ENCODE measurements around the gene ADCYAP1.

ADCYAP1 gene

GRCh38 chr18:908758-909724, 4.4 kb downstream of the ADCYAP1 start:
- DNase-seq (ENCODE audit: low read depth): no peak
- H3K4me3 ChIP-seq (ENCODE audit: control insufficient read depth, low read depth, low read length): peak overlapping the region; percentile 13

GRCh38 chr18:910247-910646, 5.6 kb downstream of the ADCYAP1 start:
- H3K4me3 ChIP-seq (ENCODE audit: control insufficient read depth, low read depth, low read length): no peak overlapping the region
- no peak for TF ChIP-seq CTCF (IDR thresholded peaks at IDR 0.05; ENCODE audit: control insufficient read depth, insufficient read depth, low read depth, low read length, missing control alignments)
- DNase-seq (ENCODE audit: low read depth): no peak

More at GRCh38 chr18:908758-909724, 4.4 kb downstream of the ADCYAP1 start:
- TF ChIP-seq CTCF (IDR thresholded peaks at IDR 0.05; ENCODE audit: control insufficient read depth, insufficient read depth, low read depth, low read length, missing control alignments): no peak

- no peak for DNase-seq (ENCODE audit: low read depth)
- no peak overlapping the region for H3K4me3 ChIP-seq (ENCODE audit: control insufficient read depth, low read depth, low read length)
- TF ChIP-seq CTCF (IDR thresholded peaks at IDR 0.05; ENCODE audit: control insufficient read depth, insufficient read depth, low read depth, low read length, missing control alignments): no peak
Measured at GRCh38 chr18:911025-911424, 6.4 kb downstream of the ADCYAP1 start.

GRCh38 chr18:911486-911885, 6.8 kb downstream of the ADCYAP1 start:
- no peak overlapping the region for H3K4me3 ChIP-seq (ENCODE audit: control insufficient read depth, low read depth, low read length)
- DNase-seq (ENCODE audit: low read depth): no peak
- TF ChIP-seq CTCF (IDR thresholded peaks at IDR 0.05; ENCODE audit: control insufficient read depth, insufficient read depth, low read depth, low read length, missing control alignments): no peak

- TF ChIP-seq CTCF (IDR thresholded peaks at IDR 0.05; ENCODE audit: control insufficient read depth, insufficient read depth, low read depth, low read length, missing control alignments): no peak
- H3K4me3 ChIP-seq (ENCODE audit: control insufficient read depth, low read depth, low read length): no peak overlapping the region
- no peak for DNase-seq (ENCODE audit: low read depth)
Measured at GRCh38 chr18:916562-916961, 11.9 kb downstream of the ADCYAP1 start.

GRCh38 chr18:919078-919477, 14.4 kb downstream of the ADCYAP1 start:
- TF ChIP-seq CTCF (IDR thresholded peaks at IDR 0.05; ENCODE audit: control insufficient read depth, insufficient read depth, low read depth, low read length, missing control alignments): no peak
- no peak for DNase-seq (ENCODE audit: low read depth)

More at GRCh38 chr18:919078-919477, 14.4 kb downstream of the ADCYAP1 start:
- no peak overlapping the region for H3K4me3 ChIP-seq (ENCODE audit: control insufficient read depth, low read depth, low read length)

Measured in AG09309 (cell line).